Type B pancreatic cell (in vitro differentiated cells): ENCODE measurements around the gene CARS1. TPM values are rescaled to one million over a fixed set of nuclear protein-coding genes. Genes with fewer than 3 reads are reported as not detected.

Experiments
- DNase-seq: peaks from one replicate; pipeline ENCODE4 v3.0.0; 2021; ENCODE audit warnings: mixed read lengths; ENCODE audit not compliant: unreplicated experiment; ENCODE audit errors: extremely low spot score
- H3K27ac Mint-ChIP-seq: 2 replicates; pipeline ENCODE4 v1.8.0; 2021; ENCODE audit warnings: mild to moderate bottlenecking, mixed read lengths
- H3K27me3 Mint-ChIP-seq: 2 replicates; pipeline ENCODE4 v1.8.0; 2021; ENCODE audit warnings: mixed read lengths
- H3K36me3 Mint-ChIP-seq: 2 replicates; pipeline ENCODE4 v1.8.0; 2021; ENCODE audit warnings: mixed read lengths
- H3K4me1 Mint-ChIP-seq: one replicate; pipeline ENCODE4 v1.8.0; 2021; ENCODE audit warnings: mixed read lengths; ENCODE audit not compliant: unreplicated experiment
- H3K4me3 Mint-ChIP-seq: 2 replicates; pipeline ENCODE4 v1.8.0; 2021; ENCODE audit warnings: mild to moderate bottlenecking, mixed read lengths
- H3K9me3 Mint-ChIP-seq: 2 replicates; pipeline ENCODE4 v1.8.0; 2021; ENCODE audit warnings: mixed read lengths
- total RNA-seq: library from RNA; stranded (reverse); gene quantifications from 2 replicates; pipeline ENCODE4 v1.2.1, GENCODE V29; 2021; ENCODE audit warnings: low replicate concordance
- TF ChIP-seq, protein P1 (sequence below): fragments of 200-600 bp; sonication (generic); conservative IDR thresholded peaks from 2 replicates; pipeline ENCODE4 v1.5.0; 2021; ENCODE audit warnings: antibody characterized with exemption, mild to moderate bottlenecking

Gene CARS1
- total RNA-seq, 1 donor from 2014 or later, result 38.9 TPM

DNA sequence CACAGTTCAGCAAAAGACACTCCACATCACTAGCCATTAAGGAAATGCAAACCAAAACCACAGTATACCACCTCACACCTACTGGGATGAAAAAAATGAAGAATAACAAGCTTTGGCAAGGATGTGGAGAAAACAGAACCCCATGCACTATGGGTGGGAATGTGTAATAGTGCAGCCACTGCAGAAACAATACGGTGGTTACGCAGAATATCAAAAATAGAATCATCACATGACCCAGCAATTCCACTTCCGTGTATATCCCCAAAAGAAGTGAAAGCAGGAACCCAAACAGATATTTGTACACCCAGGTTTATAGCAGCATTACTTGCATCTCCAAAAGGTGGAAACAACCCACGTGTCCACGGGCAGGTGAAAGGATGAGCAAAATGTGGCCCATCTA, 20.8 kb downstream of the CARS1 start:
- H3K27ac Mint-ChIP-seq, result no peak overlapping the region
- no peaks in the 10 kb centered on the region for H3K9me3 Mint-ChIP-seq
- DNase-seq, result no peak
- H3K36me3 Mint-ChIP-seq, result peaks cover 16% of the 10 kb centered on the region
- no peak overlapping the region for H3K4me3 Mint-ChIP-seq
- no peaks in the 10 kb centered on the region for H3K4me1 Mint-ChIP-seq
- TF ChIP-seq, protein P1, sequence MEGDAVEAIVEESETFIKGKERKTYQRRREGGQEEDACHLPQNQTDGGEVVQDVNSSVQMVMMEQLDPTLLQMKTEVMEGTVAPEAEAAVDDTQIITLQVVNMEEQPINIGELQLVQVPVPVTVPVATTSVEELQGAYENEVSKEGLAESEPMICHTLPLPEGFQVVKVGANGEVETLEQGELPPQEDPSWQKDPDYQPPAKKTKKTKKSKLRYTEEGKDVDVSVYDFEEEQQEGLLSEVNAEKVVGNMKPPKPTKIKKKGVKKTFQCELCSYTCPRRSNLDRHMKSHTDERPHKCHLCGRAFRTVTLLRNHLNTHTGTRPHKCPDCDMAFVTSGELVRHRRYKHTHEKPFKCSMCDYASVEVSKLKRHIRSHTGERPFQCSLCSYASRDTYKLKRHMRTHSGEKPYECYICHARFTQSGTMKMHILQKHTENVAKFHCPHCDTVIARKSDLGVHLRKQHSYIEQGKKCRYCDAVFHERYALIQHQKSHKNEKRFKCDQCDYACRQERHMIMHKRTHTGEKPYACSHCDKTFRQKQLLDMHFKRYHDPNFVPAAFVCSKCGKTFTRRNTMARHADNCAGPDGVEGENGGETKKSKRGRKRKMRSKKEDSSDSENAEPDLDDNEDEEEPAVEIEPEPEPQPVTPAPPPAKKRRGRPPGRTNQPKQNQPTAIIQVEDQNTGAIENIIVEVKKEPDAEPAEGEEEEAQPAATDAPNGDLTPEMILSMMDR, result no peak
- no peaks in the 10 kb centered on the region for H3K27me3 Mint-ChIP-seq

DNA sequence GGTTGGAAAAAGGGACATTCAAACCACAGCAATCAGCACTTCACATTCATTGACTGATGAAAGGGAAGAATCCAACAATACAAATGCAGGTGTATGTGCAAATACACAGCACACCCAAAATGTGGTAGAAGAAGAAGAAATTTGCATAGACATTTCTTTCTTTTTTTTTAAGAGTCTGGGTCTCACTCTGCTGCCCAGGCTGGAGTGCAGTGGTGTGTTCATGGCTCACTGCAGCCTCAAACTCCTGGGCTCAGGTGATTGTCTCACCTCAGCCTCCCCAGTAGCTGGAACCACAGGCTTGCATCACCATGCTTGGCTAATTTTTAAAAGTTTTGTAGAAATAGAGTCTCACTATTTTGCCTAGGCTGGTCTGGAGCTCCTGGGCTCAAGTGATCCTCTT, 21.9 kb downstream of the CARS1 start:
- Mint-ChIP-seq H3K4me1 (no peaks in the 10 kb centered on the region), H3K27me3 (no peaks in the 10 kb centered on the region), H3K27ac (no peak overlapping the region), H3K36me3 (peaks cover 16% of the 10 kb centered on the region), H3K9me3 (no peaks in the 10 kb centered on the region), H3K4me3 (no peak overlapping the region)
- no peak for DNase-seq
- TF ChIP-seq, protein P1, result no peak

DNA sequence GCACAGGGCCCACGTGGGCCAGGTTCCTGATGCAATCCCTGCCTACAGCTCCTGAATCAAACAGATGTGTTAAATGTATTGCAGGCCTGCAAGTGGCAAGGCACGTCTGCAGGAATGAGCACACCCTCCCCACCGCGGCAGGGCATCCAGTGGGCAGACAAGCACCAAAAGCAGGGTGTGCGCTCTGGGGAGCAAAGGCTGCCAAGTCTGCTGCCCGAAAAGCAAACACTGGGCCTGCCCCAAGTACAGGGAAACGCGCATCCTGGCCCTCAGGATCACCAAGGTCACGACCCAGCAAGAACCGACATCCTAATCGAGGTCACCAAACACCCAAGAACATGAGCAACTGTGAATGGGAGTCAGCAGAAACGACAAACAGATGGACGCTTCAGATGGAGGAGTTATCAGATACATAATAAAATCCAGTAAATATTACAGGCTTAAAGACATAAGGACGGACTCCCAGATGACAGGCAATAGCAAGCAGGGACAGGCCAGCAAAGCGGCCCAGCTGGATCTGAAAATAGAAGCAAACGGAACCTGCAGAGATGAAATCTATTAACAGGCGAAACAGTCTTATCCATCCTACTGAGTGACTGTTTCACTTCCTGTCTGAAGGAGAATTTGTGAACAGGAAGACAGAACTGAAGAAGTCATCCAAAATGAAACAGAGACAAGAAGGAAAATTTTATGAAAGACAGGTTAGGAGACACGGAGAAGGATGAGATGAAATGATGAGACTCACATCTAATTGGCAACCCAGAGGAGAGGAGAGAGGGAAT, 26.7 kb downstream of the CARS1 start:
- Mint-ChIP-seq H3K27ac (no peak overlapping the region), H3K9me3 (no peaks in the 10 kb centered on the region), H3K4me3 (no peak overlapping the region), H3K36me3 (peaks cover 23% of the 10 kb centered on the region), H3K4me1 (no peaks in the 10 kb centered on the region), H3K27me3 (no peaks in the 10 kb centered on the region)
- no peak for DNase-seq
- TF ChIP-seq, protein P1, result no peak

DNA sequence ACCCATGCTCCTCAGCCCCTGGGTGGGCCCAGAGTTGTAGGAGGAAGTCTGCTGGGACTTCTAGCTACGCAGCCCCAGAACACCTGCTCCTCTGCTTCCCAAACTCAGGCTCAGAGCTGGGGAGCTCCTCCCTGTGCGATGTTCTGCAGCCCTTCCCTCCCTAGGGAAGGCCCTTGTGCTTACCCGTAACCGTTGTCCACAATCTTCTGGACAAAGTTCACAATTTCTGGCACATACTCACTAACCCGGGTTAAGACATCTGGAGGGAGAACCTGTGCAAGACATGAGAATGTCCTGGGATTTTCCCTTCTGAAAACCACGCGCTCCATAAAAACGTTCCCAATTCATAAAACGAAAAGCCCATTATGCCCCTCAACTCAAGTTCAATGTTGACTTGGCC, 28.4 kb downstream of the CARS1 start:
- Mint-ChIP-seq H3K9me3 (no peaks in the 10 kb centered on the region), H3K27ac (no peak overlapping the region), H3K4me1 (no peaks in the 10 kb centered on the region), H3K36me3 (peaks cover 23% of the 10 kb centered on the region), H3K27me3 (no peaks in the 10 kb centered on the region), H3K4me3 (no peak overlapping the region)
- DNase-seq, result no peak
- TF ChIP-seq, protein P1, result no peak

DNA sequence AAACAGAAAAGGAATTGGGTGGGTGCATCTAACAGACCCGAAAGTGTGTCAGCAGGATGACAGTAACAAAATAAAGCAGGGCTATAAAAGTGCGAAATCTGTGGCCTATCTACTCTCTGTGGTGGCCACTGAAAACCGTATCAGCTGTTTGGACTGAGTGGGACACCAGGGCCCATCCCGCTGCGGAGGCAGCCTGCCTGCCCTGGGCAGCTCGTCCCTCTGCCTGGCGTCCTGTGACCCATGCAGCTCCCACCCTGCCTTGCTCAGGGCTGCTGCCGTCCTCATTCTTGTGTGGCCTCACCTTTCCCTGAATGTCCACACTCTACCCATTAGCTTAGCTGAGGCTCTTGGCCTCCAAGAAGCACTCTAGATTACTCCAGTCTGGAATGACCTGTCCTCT, 30.4 kb downstream of the CARS1 start:
- DNase-seq, result no peak
- Mint-ChIP-seq H3K9me3 (no peaks in the 10 kb centered on the region), H3K36me3 (peaks cover 22% of the 10 kb centered on the region), H3K27ac (no peak overlapping the region), H3K4me1 (peaks cover 13% of the 10 kb centered on the region), H3K27me3 (no peaks in the 10 kb centered on the region), H3K4me3 (no peak overlapping the region)
- TF ChIP-seq, protein P1, result no peak
